DND-41 (cell line): ENCODE data around the gene CDC123.

Source experiments
- EZH2 ChIP-seq: IDR thresholded peaks from 3 replicates; pipeline ENCODE4 v1.6.1; 2012; ENCODE audit warnings: borderline replicate concordance, low read depth, mild to moderate bottlenecking, moderate library complexity, low read length, inconsistent platforms; ENCODE audit not compliant: severe bottlenecking
- TF ChIP-seq, protein P1 (sequence below): IDR thresholded peaks from 2 replicates; pipeline ENCODE4 v1.5.1; 2012; ENCODE audit warnings: borderline replicate concordance, low read length, moderate library complexity, mild to moderate bottlenecking; ENCODE audit not compliant: poor library complexity, severe bottlenecking; ENCODE audit errors: extremely low read depth

DNA sequence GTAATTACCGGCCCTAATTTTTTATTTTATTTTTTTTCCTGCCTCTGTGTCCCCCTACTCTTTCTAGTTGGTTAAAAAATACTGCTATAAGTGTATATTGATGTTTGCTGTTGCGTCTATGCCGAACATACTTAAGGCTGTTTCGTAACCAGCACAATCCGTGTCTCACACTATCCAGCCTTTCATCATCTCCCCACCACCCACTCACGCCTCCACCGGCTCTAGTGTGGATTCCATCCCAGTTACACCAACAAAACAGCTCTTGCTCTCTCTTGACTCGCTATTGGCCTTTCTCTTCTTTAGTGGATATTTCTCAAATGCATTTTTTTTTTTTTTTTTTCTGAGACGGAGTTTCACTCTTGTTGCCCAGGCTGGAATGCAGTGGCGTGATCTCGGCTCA, 83.3 kb downstream of the CDC123 start:
- TF ChIP-seq, protein P1, sequence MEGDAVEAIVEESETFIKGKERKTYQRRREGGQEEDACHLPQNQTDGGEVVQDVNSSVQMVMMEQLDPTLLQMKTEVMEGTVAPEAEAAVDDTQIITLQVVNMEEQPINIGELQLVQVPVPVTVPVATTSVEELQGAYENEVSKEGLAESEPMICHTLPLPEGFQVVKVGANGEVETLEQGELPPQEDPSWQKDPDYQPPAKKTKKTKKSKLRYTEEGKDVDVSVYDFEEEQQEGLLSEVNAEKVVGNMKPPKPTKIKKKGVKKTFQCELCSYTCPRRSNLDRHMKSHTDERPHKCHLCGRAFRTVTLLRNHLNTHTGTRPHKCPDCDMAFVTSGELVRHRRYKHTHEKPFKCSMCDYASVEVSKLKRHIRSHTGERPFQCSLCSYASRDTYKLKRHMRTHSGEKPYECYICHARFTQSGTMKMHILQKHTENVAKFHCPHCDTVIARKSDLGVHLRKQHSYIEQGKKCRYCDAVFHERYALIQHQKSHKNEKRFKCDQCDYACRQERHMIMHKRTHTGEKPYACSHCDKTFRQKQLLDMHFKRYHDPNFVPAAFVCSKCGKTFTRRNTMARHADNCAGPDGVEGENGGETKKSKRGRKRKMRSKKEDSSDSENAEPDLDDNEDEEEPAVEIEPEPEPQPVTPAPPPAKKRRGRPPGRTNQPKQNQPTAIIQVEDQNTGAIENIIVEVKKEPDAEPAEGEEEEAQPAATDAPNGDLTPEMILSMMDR: no peak
- TF ChIP-seq EZH2: no peak
